GM13977 (cell line): ENCODE data around the gene IQCH.

Experiments used
- DNase-seq: peaks from one replicate; pipeline ENCODE4 v3.0.0; 2012; ENCODE audit warnings: low spot score
- in situ Hi-C: fragments of 300-500 bp; cut with MboI; formaldehyde crosslinking; loops from one replicate; pipeline ENCODE4 v1.12.0; 2022; ENCODE audit warnings: low sequenced_read_pairs, low pct_unique_long_range_greater_than_20kb, mixed read lengths, inconsistent platforms; ENCODE audit not compliant: unreplicated experiment
- TF ChIP-seq, protein P1 (sequence below): IDR thresholded peaks from 2 replicates; pipeline ENCODE4 v1.5.1; 2012; ENCODE audit warnings: mild to moderate bottlenecking, control low read depth; ENCODE audit not compliant: insufficient read depth; ENCODE audit errors: extremely low read depth, missing control alignments

IQCH gene

DNA sequence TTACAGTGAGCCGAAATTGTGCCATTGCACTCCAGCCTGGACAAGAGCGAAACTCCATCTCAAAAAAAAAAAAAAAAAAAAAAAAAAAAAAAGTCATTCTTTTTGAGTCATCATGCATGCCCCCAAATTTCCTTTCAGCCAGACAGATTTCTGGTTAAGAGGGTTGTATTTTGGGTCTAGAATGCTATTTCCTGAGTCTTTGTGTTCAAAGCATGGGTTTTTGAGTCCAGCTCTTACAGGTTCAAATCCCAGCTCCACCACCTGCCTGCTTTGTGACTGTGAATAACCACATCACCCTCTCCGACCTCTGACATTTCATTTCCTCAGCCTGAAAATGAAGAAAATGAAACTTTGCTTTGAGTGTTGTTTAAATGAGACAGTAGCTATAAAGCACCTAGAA is 257.0 kb downstream of the IQCH start:
- TF ChIP-seq, protein P1, sequence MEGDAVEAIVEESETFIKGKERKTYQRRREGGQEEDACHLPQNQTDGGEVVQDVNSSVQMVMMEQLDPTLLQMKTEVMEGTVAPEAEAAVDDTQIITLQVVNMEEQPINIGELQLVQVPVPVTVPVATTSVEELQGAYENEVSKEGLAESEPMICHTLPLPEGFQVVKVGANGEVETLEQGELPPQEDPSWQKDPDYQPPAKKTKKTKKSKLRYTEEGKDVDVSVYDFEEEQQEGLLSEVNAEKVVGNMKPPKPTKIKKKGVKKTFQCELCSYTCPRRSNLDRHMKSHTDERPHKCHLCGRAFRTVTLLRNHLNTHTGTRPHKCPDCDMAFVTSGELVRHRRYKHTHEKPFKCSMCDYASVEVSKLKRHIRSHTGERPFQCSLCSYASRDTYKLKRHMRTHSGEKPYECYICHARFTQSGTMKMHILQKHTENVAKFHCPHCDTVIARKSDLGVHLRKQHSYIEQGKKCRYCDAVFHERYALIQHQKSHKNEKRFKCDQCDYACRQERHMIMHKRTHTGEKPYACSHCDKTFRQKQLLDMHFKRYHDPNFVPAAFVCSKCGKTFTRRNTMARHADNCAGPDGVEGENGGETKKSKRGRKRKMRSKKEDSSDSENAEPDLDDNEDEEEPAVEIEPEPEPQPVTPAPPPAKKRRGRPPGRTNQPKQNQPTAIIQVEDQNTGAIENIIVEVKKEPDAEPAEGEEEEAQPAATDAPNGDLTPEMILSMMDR = no peak
- in situ Hi-C loops = no loop called here
- no peak for DNase-seq

DNA sequence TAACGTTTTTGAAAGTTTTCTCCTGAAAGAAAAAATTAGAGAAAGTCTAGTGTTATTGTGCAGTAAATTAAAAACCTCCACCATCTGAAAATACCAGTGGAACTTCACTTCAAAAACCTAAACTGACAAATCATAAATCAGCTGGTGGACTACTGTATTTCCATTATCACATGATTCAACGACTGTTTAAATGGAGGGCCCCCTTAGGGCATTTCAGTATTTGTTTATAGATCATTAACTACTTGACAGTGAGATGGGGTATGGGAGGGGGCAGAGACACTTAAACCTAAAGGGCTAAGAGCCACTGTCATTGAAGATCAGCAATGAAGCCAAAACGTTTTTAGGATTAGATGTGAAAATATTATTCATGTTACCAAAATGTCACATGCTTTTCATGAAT is 257.6 kb downstream of the IQCH start:
- in situ Hi-C loops = no loop called here
- TF ChIP-seq, protein P1 = no peak
- no peak for DNase-seq

DNA sequence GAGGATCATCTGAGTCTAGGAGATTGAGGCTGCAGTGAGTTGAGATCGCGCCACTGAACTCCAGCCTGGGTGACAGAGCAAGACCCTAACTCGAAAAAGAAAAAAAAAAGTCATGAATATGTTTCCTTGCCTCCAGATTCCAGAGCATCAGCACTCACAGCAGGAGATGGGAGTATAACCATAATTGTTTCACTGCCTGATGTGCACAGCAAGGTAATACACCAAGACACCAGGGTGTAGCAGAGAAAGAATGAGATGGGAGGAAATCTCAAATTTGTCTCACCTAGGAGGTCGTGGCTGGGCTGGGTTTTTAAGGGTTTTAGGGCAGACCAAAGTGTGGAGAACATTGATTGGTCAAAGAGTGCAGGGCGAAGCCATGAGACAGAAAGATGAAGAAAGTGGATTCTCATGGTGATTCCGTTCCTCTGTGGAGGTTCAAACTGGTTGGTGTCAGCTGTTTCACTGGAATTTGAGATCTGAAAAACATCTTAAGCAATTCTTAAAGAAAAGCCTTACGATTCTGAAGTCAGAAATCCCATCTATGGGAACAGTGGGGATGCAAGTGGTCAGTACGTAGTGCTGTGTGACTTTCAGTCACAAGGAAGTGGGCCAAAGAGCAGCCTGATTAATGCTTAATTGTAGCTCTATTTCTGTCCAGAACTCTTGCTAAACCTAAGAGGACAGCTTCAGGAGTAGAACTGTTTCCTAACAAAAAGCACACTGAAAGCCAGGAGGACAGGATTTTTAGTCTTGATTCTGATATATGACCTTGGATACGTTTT is 258.5 kb downstream of the IQCH start:
- no peak for DNase-seq
- in situ Hi-C loops = no loop called here
- TF ChIP-seq, protein P1 = no peak

DNA sequence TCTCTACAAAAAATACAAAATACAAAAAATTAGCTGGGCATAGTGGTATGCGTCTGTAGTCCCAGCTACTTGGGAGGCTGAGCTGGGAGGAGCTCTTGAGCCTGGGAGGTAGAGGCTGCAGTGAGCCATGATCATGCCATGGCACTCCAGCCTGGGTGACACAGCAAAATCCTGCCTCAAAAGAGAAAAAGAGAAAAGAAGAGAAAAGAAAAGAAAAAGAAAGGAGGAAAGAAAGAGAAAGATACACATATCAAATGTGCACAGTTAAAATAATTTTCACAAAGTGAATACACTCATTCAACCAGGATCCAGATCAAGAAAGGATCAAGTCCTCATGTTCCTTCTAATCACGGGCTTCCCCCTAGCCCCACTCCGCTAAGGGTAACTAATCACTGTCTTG is 260.5 kb downstream of the IQCH start:
- in situ Hi-C loops = no loop called here
- no peak for DNase-seq
- TF ChIP-seq, protein P1 = no peak

DNA sequence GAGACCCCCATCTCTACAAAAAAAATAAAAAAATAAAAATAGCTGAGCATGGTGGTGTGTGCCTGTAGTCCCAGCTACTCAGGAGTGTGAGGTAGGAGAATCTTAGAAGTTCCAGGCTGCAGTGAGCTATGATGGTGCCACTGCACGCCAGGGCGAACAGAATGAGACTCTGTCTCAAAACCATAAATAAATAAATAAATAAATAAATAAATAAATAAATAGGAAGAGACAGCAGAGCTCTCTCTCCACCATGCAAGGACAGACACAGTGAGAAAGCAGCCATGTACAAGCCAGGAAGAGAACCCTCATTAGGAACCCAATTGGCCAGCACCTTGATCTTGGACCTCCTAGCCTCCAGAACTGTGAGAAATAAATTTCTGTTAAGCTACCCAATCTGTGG is 261.0 kb downstream of the IQCH start:
- no peak for DNase-seq
- in situ Hi-C loops = no loop called here
- TF ChIP-seq, protein P1 = no peak

DNA sequence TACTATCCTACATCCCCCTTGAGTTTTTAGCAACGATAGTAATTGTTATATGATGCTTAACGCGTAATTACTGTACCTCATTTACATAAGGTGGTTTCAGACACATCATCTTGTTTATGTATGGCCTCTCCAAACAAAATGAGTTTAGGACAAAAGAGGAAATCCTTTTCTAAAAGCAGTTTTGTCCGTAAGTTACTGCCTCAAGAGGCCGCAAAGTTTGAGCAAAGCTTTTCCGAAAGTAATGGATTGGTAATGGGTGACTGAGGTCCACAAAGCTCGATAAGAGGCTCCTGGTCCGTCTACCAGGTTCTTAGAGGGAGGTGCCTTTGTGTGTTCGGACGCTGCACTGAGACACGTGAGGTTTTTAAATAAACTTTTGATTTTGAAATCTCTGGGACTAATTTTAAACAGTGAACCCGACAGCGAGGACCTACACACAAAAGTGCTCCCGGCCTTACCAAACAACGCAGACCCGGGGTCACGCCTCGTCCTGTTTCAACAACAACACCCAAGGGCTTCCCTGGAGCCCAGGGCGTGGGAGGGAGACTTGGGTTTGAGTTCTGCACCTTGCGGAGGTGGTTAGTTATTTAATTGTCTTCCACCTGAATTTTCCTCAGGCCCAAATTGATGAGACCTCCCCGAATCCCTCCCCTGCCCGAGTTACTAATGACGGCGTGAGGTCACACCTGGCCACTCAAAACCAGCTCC is 265.9 kb downstream of the IQCH start:
- in situ Hi-C loops = no loop called here
- peak; percentile 37 for DNase-seq
- TF ChIP-seq, protein P1 = no peak
